Stimulated activated CD4-positive, alpha-beta T cell treated with anti-CD3 and anti-CD28 coated beads, Interleukin-12 subunit alpha, Interleukin-12 subunit beta, amount 100 ng/mL, for 48 hours (primary cell): ENCODE results near the gene NCK2.
"Not testable (repeated sequence)": the region's sequence is repeated elsewhere in the genome, so short reads cannot be mapped to it uniquely, and the experiment has no call there.

Experiments used
- DNase-seq, 3 donors: peaks; one replicate each; pipeline ENCODE4 v3.0.0-alpha.2; 2020; ENCODE audit warnings: low read depth in 2 of 3, low spot score in 1 of 3

Gene NCK2

DNA sequence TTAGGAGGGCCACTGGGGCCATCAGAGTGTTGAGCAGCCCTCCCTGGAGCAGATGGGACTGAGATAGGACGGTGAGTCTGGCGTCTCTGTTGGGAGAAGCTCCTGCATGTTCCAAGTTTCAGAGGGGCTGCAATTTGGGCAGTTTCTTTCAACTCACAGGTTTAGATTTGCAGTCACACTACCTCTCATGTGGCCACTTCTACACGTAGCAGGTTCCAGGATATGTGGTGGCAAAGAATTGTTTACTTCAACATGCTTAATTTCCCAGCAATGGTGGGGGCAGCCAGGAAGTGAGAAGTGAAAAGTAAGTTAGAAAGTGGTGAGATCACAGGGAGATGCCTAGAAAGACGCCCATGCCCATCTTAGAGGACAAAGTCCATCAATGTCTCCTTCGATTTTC, 9.3 kb downstream of the NCK2 start:
- no peak for DNase-seq

DNA sequence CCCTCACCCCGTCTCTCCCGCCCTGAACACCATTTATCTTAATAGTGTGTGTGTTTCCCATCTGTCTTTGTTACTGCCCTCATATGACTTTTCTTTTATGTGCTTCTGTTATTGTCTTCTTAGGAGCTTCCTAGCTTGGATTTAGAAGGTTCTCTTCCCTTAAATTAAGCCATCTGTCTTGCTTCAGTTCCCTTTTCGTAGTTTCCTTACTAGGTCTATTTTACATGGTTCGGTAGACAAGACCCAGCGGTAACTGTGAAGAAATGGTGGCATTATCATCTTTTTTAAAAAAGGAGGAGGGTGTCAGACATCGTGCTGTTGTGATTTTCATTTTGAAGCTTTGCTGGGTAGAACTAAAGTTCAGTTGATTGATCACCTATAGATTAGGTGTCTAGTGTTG, 10.3 kb downstream of the NCK2 start:
- no peak for DNase-seq

DNA sequence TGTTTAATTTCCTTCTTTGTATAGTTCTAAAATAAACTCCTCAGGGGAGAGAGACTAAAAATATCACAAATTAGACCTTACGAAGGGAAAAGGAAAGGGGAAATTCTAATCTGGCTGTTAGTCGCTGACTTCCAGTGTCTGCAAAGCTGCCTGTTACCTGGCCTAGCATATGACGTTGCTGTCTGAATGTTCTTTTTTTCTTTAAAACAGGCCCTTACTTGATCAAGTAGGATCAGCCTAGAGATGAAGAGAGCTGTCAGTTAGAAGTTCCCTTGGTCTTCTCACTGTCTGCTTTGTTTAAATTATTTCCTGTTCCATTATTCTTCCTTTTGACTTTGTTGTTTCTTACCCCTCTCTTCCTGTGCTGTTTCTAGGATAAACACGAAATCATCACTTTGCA, 11.2 kb downstream of the NCK2 start:
- DNase-seq = no peak

DNA sequence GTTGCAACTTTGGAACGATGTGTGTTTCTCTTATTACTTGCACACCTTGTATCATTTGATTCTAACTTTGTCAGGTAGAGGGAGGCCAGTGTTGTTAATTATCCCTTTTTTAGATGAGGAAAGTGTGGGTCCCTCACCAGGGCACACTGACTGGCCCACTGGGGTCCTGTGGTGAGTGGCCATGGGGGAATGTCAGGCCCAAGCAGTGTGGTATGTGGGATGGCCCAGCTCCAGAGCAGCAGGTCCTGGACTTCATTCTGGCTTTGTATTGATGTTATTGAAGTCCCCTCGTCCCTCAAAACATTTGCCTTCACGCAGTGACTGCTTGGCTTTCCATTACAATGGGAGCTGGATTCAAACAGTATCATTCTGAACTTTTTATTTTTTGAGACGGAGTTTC, 11.7 kb downstream of the NCK2 start:
- DNase-seq = no peak

DNA sequence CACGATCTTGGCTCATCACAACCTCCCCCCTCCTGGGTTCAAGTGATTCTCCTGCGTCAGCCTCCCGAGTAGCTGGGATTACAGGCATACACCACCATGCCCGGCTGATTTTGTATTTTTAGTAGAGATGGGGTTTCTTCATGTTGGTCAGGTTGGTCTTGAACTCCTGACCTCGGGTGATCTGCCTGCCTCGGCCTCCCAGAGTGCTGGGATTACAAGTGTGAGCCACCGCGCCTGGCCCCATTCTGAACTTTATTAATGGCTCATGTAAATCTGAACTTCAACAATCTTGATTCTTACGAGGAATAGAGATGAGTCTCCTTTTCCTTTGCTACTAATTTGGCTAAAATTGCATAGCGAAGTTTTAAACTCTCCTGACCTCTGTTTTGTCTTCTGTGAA, 12.2 kb downstream of the NCK2 start:
- not testable (repeated sequence) for DNase-seq

DNA sequence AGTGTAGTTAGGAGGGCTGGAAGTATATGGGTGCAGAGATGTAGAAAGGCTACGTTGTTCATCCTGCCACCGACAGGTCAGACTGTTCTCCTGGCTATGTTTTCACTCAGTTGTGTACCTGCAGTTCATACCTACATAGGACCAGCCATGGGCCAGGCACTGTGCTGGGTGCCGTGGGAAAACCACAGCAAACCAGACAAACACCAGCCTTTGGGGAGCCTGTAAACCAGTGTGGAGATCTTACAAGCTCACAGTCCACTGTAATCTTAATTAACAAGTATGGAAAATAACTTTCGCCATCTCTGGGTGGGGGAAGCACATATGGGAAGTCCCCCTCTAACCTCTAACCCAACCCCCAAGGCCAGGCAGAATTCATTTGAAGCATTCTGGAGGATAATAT, 12.7 kb downstream of the NCK2 start:
- DNase-seq = no peak

DNA sequence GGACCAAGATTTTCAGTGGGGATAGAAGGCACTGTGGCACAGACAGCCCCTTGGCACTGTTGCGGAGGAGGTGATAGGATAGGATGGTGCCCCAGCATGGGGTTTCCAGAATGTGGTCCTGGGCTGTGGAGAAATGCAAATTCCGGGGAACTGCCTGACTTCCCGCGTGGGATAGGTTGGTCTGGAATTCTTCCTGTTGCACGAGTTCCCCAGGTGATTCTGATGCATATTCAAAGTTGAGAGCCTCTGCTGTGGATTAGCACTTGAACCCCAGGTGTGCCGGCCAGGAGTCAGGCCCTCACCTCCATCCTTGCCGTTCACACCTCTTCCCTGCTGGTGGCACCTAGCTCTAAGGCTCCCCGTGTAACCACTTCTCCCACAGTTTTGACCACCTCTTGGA, 15.5 kb downstream of the NCK2 start:
- no peak for DNase-seq

DNA sequence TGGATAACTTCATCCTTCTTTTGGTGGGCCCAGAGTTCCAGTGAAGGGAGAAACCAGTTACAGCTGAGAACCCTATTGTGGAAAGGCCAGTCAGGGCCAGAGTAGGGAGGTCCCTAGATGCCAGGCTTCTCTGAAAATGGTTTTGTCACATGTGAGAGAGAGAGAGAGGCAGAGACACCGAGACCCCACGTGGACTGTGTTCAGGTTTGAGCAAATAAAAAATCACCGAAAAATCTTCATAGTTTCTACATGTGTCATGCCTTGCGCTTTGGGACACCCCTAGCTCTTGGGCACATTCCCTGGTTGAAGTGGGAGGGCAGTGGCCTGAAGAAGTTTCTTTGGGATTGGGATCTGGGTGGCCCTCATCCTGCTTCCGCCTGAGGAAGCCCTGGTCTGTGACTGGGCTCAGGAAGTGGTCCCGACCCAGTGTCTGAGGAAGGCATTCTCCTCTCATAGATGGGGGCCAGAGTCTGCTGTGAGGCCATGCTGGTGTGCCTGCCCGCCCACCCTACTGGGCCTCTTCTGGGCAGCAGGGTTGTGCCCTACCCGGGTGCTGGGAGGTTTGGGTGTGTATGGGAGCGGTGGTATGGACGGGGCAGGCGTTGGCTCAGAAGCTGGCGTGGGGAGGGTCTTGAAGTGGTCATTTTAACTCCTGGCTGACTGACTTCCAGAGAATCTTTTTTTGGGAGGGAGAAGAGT, 16.1 kb downstream of the NCK2 start:
- DNase-seq = no peak

DNA sequence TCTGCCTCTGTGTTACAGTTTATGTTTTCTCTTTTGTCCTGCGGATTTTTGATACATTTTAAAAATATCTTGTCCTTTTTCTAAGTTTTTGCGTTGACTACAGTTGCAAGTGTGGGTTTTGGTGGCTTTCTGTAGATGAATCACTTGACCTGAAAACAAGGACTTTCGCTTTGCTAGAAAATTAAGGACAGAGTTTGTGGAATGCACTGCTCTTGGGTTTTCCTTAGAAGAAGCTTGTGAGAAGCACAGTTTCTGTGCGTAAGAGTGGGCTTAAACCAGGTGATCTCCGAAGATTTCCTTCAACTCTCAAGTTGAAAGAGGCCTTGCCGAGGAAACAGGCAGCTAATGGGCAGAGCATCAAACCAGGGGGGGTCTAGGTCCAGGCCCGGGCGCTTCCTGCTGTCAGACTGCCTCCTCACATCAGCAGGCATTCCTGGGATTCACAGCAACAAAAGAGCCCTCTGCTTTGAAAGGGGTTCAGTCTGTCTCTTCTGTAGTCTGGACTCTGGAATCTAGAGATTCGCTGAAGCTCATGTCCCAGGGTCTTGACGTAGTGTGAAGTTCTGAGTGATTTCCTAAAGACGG, 17.3 kb downstream of the NCK2 start:
- no peak for DNase-seq

DNA sequence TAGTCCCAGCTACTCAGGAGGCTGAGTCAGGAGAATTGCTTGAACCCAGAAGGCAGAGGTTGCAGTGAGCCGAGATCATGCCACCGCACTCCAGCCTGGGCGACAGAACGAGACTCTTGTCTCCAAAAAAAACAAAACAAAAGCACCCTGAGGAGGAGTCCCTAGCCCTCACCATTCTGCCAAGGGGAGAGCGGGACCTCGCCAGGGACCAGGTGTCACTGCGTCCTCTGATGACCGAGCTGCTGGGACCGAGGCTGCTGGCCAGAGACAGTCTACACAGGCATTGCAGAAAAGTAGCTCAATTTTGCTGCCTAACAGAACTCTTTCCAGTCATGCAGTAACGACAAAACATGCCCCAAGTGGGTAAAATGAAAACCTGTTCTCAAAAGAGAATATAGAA, 18.4 kb downstream of the NCK2 start:
- DNase-seq = no peak

DNA sequence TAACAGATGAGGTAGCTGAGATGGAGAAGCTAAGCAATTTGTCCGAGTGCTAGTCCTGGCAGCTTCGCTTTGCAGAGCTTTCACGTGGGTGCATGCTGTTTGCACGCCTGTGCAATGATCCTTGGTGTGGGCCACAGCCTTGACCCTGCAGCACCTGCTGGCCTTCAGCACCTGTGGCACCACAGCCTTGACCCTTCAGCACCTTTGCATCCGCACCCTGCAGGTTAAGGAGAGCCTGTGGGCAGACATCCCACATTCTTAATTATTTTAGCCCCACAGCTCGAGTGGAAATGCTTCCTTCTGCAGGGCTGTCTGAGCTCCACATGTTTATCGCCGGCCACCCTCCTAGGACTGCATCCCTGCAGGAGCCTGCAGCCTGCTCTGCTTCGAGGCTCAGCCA, 19.3 kb downstream of the NCK2 start:
- no peak for DNase-seq

DNA sequence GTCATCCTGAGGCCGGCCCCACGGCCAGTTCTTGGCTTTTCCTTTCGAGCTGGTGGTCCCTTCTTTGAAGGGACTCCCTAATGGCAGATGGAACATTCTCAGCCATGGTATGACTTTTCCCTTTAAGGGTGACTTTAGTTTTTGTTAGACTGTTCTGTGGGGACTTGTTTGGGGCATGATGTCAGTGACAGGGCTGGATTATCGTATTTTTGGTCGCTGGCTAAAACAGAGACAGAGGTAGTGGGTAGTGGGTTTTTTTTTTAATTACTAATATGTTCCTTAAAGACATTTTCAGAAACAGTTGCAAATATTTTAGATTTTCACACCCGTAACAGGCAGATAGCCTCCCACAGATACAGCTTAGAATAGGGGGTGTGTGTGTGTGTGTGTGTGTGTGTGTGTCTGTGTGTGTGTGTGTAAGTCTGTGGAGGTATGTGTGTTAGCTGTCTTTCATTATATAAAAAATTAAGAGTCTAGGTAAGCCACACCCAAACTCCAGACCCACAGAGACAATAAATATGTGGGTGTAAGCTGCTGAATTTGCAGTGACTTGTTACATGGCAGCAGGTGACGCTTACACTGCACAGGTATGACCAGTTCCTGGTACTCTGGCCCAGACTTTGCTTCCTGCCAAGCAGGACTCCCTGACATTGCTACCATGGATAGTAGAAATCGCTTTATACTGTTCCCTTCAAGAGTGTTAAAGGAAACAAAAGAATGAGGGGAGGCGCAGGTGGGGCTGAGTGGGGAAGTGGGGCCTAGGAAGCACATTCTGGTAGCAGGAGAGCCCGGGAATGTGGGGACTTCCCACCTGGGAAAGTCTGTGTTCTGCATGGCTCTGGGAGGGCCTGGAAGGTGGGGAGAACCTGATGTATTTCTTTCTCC, 20.9 kb downstream of the NCK2 start:
- DNase-seq = no peak

DNA sequence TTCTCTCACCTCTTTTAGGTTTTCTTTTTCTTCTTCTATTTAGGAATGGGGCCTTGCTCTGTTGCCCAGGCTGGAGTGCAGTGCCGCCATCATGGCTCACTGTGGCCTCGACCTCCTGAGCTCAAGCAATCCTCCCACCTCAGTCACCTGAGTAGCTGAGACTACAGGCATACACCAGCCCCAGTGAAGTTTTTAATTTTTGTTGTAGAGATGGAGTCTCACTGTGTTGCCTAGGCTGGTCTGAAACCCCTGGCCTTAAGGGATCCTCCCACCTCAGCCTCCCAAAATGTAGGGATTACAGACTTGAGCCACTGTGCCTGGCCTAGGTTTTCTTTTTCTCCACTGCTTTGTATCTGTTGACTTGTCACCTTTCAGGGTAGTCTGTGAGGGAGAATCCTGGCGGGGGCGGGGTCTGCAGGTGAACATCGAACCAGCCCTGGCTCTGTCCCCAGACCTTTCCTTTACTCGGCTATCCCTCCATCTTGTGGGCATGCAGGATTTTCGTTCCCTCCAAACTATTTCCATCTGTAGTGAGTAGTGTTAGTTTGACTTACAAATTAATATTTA, 21.7 kb downstream of the NCK2 start:
- no peak for DNase-seq

DNA sequence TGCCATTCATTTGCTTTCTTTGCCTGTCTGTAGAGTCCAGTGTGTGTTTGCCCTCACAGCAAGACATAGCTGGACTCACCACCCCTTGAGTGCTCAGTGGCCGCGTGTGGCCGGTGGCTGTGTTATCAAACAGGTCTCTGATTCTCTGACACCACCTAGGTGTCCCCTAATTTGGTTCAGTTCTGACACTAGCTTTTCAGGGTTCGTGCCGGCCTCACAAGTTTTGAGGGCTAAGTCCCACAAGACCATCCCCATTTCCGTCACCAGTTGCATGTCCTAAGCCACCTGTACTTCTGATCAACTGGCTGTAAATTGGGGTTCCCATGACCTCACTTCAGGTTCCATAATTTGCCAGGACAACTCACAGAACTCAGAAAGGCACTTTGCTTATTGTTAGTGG, 23.5 kb downstream of the NCK2 start:
- no peak for DNase-seq

DNA sequence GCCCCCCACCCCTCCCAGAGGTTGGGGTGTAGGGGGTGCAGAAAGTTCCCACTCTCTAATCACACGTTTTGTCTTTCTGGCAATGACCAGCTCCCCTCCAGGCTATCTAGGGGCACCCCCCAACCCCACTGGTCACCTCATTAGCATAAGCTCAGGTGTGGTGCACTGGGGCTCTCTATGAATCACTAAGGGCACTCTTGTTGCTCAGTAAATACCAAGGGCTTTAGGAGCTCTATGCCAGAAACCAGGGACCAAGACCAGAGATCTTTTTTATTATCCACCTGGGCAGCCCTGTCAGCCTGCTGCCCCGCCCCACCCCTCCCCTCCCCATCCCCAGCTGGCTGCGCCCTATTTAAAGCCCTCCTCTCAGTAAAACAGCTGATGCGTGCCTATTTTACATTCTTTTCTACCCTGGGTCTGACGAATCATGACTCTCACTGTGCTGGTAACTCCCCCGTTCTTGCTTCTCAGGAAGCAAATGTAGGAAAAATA, 24.3 kb downstream of the NCK2 start:
- DNase-seq = no peak

DNA sequence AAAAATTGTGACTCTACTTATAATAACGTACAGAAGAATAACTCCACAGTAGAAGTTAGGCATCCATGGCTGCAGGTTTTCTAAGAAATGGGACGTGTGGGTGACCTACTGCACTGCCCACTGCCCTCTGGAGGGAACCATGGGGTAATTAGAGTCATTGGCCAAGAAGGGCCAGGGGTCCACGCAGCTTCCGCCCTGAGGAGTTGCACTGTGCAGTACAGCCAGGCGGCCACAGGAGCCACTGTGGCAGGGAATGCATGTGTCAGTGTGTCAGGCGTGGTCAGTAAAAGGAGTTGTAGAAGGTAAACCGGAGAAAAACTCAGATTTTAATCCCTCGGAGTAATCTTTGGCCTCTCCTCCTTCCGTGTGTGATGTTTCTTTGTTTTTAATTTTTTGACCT, 24.8 kb downstream of the NCK2 start:
- DNase-seq = no peak

DNA sequence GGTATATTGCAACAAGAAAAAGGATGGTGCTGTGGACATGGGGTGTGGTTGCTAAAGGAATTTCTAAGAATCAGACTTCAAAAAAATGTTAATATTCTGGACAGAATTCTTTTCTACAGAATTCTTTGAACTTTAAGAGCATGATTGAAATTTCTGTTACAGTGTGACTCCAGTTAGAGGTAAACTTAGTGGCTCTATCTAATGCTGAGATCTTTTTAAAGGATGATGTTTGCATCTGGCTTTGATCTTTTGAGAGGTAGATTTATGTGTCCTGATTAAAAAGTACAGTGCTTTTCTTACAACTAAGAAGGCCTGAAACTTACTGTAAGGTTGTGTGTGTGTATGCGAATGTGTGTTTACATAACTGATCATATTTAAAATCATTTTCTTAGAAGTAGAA, 25.4 kb downstream of the NCK2 start:
- no peak for DNase-seq

DNA sequence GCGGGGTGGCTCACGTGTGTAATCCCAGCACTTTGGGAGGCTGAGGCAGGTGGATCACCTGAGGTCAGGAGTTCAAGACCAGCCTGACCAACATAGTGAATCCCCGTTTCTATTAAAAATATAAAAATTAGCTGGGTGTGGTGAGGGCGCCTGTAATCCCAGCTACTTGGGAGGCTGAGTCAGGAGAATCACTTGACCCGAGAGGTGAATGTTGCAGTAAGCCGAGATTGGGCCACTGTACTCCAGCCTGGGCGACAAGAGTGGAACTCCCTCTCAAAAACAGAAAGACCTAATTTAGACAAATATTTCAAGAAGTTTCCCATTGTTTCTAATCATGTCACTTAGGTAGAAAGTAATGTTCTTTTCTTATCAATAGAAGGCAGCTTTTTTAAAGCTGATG, 26.6 kb downstream of the NCK2 start:
- not testable (repeated sequence) for DNase-seq

DNA sequence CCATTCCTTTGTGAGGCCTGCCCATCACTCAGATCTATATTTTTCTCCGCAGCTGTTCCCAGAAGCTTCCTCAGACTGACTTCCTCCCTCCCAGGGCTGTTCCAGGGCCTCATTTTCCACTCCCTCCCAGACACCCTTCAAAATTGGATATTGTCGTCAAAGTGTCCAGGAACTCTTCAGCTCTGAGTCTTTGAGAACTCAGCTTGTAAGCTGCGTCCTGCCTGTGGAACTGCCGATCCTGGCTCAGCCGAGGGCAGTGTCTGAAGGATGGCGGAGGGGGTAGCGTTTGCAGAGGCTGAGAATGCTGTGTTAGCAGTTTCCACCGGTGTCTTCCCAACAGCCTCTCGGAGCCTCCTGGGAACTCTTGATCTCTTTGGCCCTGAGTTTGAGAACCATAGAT, 27.1 kb downstream of the NCK2 start:
- no peak for DNase-seq

DNA sequence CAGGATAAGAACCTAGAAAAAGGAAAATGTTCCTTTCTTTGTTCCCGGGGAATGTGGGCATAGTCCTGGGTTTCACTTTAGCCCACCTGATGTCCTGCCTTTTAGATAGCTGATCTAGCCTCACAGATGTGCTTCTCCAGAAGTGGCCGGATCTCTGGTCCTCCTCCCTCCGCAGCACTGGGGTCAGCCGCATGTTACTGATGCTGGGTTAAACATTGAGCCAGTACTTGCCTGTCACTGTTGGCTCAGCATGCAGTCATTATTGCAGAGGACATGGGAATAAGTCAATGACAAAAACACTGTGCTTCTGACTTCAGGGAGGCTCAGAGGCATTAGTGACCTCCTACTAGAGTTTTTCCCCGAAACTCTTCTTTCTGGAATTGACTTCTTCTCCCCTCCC, 27.6 kb downstream of the NCK2 start:
- DNase-seq = no peak

DNA sequence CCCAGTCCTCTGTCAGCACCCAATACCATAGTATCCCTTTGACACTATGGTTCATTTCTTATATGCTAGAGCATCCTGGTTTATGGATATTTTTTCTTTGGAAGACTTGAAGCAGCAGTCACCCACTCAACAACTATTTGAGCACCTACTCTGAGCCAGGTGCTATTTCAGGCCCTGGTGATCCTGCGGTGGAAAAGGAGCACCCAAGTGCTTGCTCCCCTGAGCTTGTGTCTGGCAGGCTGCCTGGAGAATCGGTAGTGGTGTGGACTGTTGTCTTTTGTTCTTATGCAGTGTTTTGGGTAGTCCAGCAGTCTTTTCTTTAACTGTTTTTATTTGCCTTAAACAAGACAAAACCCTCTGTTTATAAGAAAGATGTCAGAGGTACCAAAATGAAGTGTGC, 28.9 kb downstream of the NCK2 start:
- DNase-seq = no peak

DNA sequence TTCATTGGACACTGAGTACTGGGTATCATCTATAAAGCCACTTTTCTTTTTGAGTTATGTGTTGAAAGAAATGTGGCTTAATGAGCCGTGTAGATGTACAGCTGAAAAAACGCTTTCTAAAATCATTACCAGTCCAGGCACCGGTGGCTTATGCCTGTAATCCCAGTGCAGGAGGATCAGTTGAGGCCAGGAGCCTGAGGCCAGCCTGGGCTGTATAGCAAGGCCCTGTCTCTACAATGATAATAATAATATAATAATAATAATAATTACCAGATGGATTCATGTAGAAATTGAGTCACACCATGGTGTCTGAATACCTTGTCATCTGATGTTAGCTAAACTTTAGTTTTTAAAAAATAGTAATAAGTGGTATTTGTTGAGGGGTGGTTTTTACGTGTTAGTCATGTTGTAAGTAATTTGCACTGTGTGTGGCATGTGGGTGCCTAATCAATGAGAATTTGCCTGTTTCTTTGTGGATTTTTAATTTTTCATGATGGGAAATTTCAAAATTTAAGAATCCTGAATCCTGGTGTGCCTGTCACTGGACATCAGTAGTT, 30.1 kb downstream of the NCK2 start:
- no peak for DNase-seq
